Heart left ventricle (tissue), 16 donors: Measurements from ENCODE around the gene CFAP299. TPM values are rescaled to one million over a fixed set of nuclear protein-coding genes. Genes with fewer than 3 reads are reported as not detected.

Source experiments
- ATAC-seq, 4 donors: fragments of 200-7000 bp; cut with Tn5 transposase; one replicate each; pipeline ENCODE4 v1.9.1; 2020 to 2022; ENCODE audit warnings: moderate library complexity in 4 of 4, mild to moderate bottlenecking in 3 of 4, moderate number of reproducible peaks in 1 of 4
- DNase-seq, 5 donors: peaks; one replicate each; pipeline ENCODE4 v3.0.0-alpha.2; 2020
- H3K27ac ChIP-seq, 12 donors: fragments of 200-600 bp; sonication (generic) in 4 of 12; one replicate each; pipeline versions ENCODE4 v1.5.0 to v1.8.0; 2016 to 2022; ENCODE audit warnings: mild to moderate bottlenecking in 2 of 12
- H3K27me3 ChIP-seq, 9 donors: fragments of 200-600 bp; sonication (generic) in 2 of 9; one replicate each; pipeline versions ENCODE4 v1.5.1 to v1.8.0; 2016 to 2022; ENCODE audit warnings: mild to moderate bottlenecking in 3 of 9
- H3K36me3 ChIP-seq, 9 donors: fragments of 200-600 bp; sonication (generic) in 2 of 9; one replicate each; pipeline versions ENCODE4 v1.5.0 to v1.8.0; 2018 to 2022; ENCODE audit warnings: mild to moderate bottlenecking in 2 of 9
- H3K4me1 ChIP-seq, 12 donors: fragments of 200-600 bp; sonication (generic) in 4 of 12; one replicate each; pipeline versions ENCODE4 v1.5.0 to v1.8.0; 2016 to 2022; ENCODE audit warnings: mild to moderate bottlenecking in 3 of 12
- H3K4me3 ChIP-seq, 12 donors: fragments of 200-600 bp; sonication (generic) in 4 of 12; one replicate each; pipeline versions ENCODE4 v1.5.0 to v1.8.0; 2017 to 2022; ENCODE audit warnings: mild to moderate bottlenecking in 9 of 12, moderate library complexity in 4 of 12
- H3K9me3 ChIP-seq, 12 donors: fragments of 200-600 bp; sonication (generic) in 4 of 12; one replicate each; pipeline versions ENCODE4 v1.5.0 to v1.8.0; 2016 to 2022; ENCODE audit warnings: mild to moderate bottlenecking in 1 of 12
- CTCF ChIP-seq, 12 donors: fragments of 200-600 bp; sonication (generic) in 4 of 12; IDR thresholded peaks; one replicate each; pipeline versions ENCODE4 v1.5.0 to v1.8.0; 2018 to 2022; ENCODE audit warnings: antibody characterized with exemption in 12 of 12, mild to moderate bottlenecking in 5 of 12
- POLR2A ChIP-seq, 2 donors: fragments of 450-650 bp; IDR thresholded peaks; one replicate each; pipeline ENCODE4 v1.6.1; 2017; ENCODE audit warnings: antibody characterized with exemption in 2 of 2, mild to moderate bottlenecking in 2 of 2, moderate library complexity in 2 of 2
- WGBS, 4 donors: extraction: QIAGEN DNeasy Blood & Tissue Kit in 2 of 4; methylation state at CpG; one replicate each; pipeline versions ENCODE4 v1.1.5 to v1.1.7; 2013 to 2018; 5-methylcytosine and 5-hydroxymethylcytosine counted together
- intact Hi-C, 10 donors: fragments of 100-400 bp; cut with DNase I; formaldehyde crosslinking; loops; one replicate each; pipeline versions ENCODE4 v1.11.1 to v1.14.2; 2022
- polyA plus RNA-seq, 2 donors: library from polyadenylated mRNA; stranded (reverse); fragments of 200-250 nt; gene quantifications; one replicate each; pipeline ENCODE4 v1.2.3, GENCODE V29; 2013
- total RNA-seq, 9 donors: library from RNA; depleted of rRNA in 2 of 9; stranded (reverse); fragments of >200 nt in 2 of 9; fragmentation: NEBNext Ultra II Directional in 3 of 9; extraction: Animal tissue kit (Norgen Biotek cat#: 25700) in 3 of 9; gene quantifications; one replicate each; pipeline versions ENCODE4 v1.1.0 to v1.2.4, GENCODE V29; 2016 to 2023
- donor health status: ischemic (EF 13 %, LVEDD 7.1; RV severe dilation, severe dysfunction).
- donor health status: healthy with polysubstance abuse.
- donor health status: DM: no; HTN: yes; CAD: no.
- donor health status: DM: no; HTN: no; CAD: no.
- donor health status: ischemic (EF 25% LVEDD 6.9; RV normal size, moderate dysfunction).
- donor health status: ischemic (EF 25% LVEDD 5.7; RV mildly dilated, moderate dysfunction).
- donor health status: healthy.
- donor health status: DM: yes; HTN: yes; CAD: no.
- donor health status: ischemic (EF 35%, LVEDD 5.7; RV mildly dilated, moderate dysfunction).
- donor health status: nonischemic (EF 11% LVEDD 7.7; RV severe dilation, severe dysfunction).
- donor health status: DM: yes; HTN: yes; CAD: no.
- donor health status: PGD.
- donor health status: ischemic (EF 29% LVEDD 5.4; RV normal size, mild dysfunction).
- donor health status: nonischemic (EF 23%, LVEDD 6.1; RV moderate dilation, normal function).

The CFAP299 gene
- total and polyA plus RNA-seq, 11 donors = 0.25 TPM; not detected in 10

GRCh38 chr4:80532674-80533333 lies 197.3 kb downstream of the CFAP299 start:
- TF ChIP-seq CTCF (IDR thresholded peaks at IDR 0.05) (no peak), POLR2A (IDR thresholded peaks at IDR 0.05) (no peak)
- ATAC-seq (no peak), DNase-seq (no peak)
- Histone ChIP-seq H3K27ac (no peak overlapping the region), H3K4me1 (no peaks in the 10 kb centered on the region), H3K4me3 (no peak overlapping the region), H3K9me3 (no peaks in the 10 kb centered on the region), H3K27me3 (no peaks in the 10 kb centered on the region), H3K36me3 (no peaks in the 10 kb centered on the region)
- intact Hi-C loops = no loop called here
- 25 to 35% (median 32%) methylated on average over 2 of the region's 2 CpGs for WGBS, 4 donors

- 30 to 58% (median 51%) methylated on average over 1 of the region's 1 CpG for WGBS, 4 donors
- Histone ChIP-seq H3K9me3 (no peaks in the 10 kb centered on the region), H3K27ac (no peak overlapping the region), H3K36me3 (no peaks in the 10 kb centered on the region), H3K4me1 (no peaks in the 10 kb centered on the region), H3K4me3 (no peak overlapping the region), H3K27me3 (no peaks in the 10 kb centered on the region)
- ATAC-seq (no peak), DNase-seq (no peak)
- TF ChIP-seq CTCF (IDR thresholded peaks at IDR 0.05) (no peak), POLR2A (IDR thresholded peaks at IDR 0.05) (no peak)
- intact Hi-C loops = no loop called here
Measured at GRCh38 chr4:80535551-80535950, 200.0 kb downstream of the CFAP299 start.

- intact Hi-C loops = no loop called here
- TF ChIP-seq CTCF (IDR thresholded peaks at IDR 0.05) (no peak), POLR2A (IDR thresholded peaks at IDR 0.05) (no peak)
- ATAC-seq (no peak), DNase-seq (no peak)
- no peak overlapping the region for H3K4me3 ChIP-seq
- 89 to 93% (median 91%) methylated on average over 4 of the region's 4 CpGs for WGBS, 4 donors
- no peaks in the 10 kb centered on the region for H3K4me1 ChIP-seq
- no peak overlapping the region for H3K27ac ChIP-seq
- no peaks in the 10 kb centered on the region for H3K9me3 ChIP-seq
- H3K36me3 ChIP-seq = no peaks in the 10 kb centered on the region
- no peaks in the 10 kb centered on the region for H3K27me3 ChIP-seq
Measured at GRCh38 chr4:80538276-80538926, 202.9 kb downstream of the CFAP299 start.

- Histone ChIP-seq H3K4me3 (no peak overlapping the region), H3K27ac (no peak overlapping the region), H3K9me3 (no peaks in the 10 kb centered on the region), H3K36me3 (no peaks in the 10 kb centered on the region), H3K4me1 (no peaks in the 10 kb centered on the region), H3K27me3 (no peaks in the 10 kb centered on the region)
- TF ChIP-seq CTCF (IDR thresholded peaks at IDR 0.05) (no peak), POLR2A (IDR thresholded peaks at IDR 0.05) (no peak)
- no peak for ATAC-seq
- intact Hi-C loops = no loop called here
- WGBS, 4 donors = 49 to 59% (median 52%) methylated on average over 3 of the region's 3 CpGs
- DNase-seq = no peak
Measured at GRCh38 chr4:80539190-80539589, 203.7 kb downstream of the CFAP299 start.
